ENCODE data around the gene PIK3R3.

PIK3R3 gene

GRCh38 chr1:46043458-46044017 lies 88.9 kb downstream of the PIK3R3 start:
- no peak overlapping the region for H2AFZ ChIP-seq (ENCODE audit: low read length)
- H3K4me2 ChIP-seq (ENCODE audit: low read depth, low read length, poor library complexity, severe bottlenecking), result no peak overlapping the region
- peaks cover 93% of the 10 kb centered on the region for H3K36me3 ChIP-seq (ENCODE audit: insufficient read depth, low read length)
- no peak overlapping the region for H3K4me3 ChIP-seq (ENCODE audit: low read length, poor library complexity, severe bottlenecking)
- H3K27me3 ChIP-seq (ENCODE audit: insufficient read depth, low read length, poor library complexity, severe bottlenecking), result no peaks in the 10 kb centered on the region
- no peaks in the 10 kb centered on the region for H3K9me3 ChIP-seq (ENCODE audit: insufficient read depth, low read depth, low read length)
- H3K4me1 ChIP-seq (ENCODE audit: insufficient read depth, low read length, poor library complexity, severe bottlenecking), result peaks cover 9% of the 10 kb centered on the region
- no peaks in the 10 kb centered on the region for H3K79me2 ChIP-seq (ENCODE audit: insufficient read depth, low read length)
- H4K20me1 ChIP-seq (ENCODE audit: insufficient read depth, low read length, poor library complexity, severe bottlenecking), result peaks cover 5% of the 10 kb centered on the region
- no peaks in the 10 kb centered on the region for H3F3A ChIP-seq (ENCODE audit: low read depth)
- H3K9ac ChIP-seq (ENCODE audit: low read depth, low read length, poor library complexity, severe bottlenecking), result no peak overlapping the region
- TF ChIP-seq CTCF (conservative IDR thresholded peaks at IDR 0.05; ENCODE audit: low read length) (no peak), EZH2phosphoT487 (IDR thresholded peaks at IDR 0.05; ENCODE audit: borderline replicate concordance) (no peak)
- no peaks in the 10 kb centered on the region for H3K9me2 ChIP-seq (replicated peaks; ENCODE audit: low read depth, low read length)

- no peak for TF ChIP-seq EZH2phosphoT487 (IDR thresholded peaks at IDR 0.05; ENCODE audit: borderline replicate concordance)
- TF ChIP-seq CTCF (conservative IDR thresholded peaks at IDR 0.05; ENCODE audit: low read length), result no peak
- Histone ChIP-seq H3K9me3 (ENCODE audit: insufficient read depth, low read depth, low read length) (no peaks in the 10 kb centered on the region), H3F3A (ENCODE audit: low read depth) (no peaks in the 10 kb centered on the region), H3K9ac (ENCODE audit: low read depth, low read length, poor library complexity, severe bottlenecking) (no peak overlapping the region), H2AFZ (ENCODE audit: low read length) (no peak overlapping the region), H3K4me3 (ENCODE audit: low read length, poor library complexity, severe bottlenecking) (no peak overlapping the region), H3K36me3 (ENCODE audit: insufficient read depth, low read length) (peaks cover 90% of the 10 kb centered on the region), H3K4me1 (ENCODE audit: insufficient read depth, low read length, poor library complexity, severe bottlenecking) (peaks cover 9% of the 10 kb centered on the region), H3K9me2 (replicated peaks; ENCODE audit: low read depth, low read length) (no peaks in the 10 kb centered on the region), H3K27me3 (ENCODE audit: insufficient read depth, low read length, poor library complexity, severe bottlenecking) (no peaks in the 10 kb centered on the region), H4K20me1 (ENCODE audit: insufficient read depth, low read length, poor library complexity, severe bottlenecking) (peaks cover 5% of the 10 kb centered on the region), H3K79me2 (ENCODE audit: insufficient read depth, low read length) (no peaks in the 10 kb centered on the region), H3K4me2 (ENCODE audit: low read depth, low read length, poor library complexity, severe bottlenecking) (no peak overlapping the region)
These were observed 90.5 kb downstream of the PIK3R3 start for GRCh38 chr1:46041974-46042373.

GRCh38 chr1:46041551-46041950 lies 90.9 kb downstream of the PIK3R3 start:
- TF ChIP-seq EZH2phosphoT487 (IDR thresholded peaks at IDR 0.05; ENCODE audit: borderline replicate concordance) (no peak), CTCF (conservative IDR thresholded peaks at IDR 0.05; ENCODE audit: low read length) (no peak)

More at GRCh38 chr1:46041551-46041950, 90.9 kb downstream of the PIK3R3 start:
- Histone ChIP-seq H4K20me1 (ENCODE audit: insufficient read depth, low read length, poor library complexity, severe bottlenecking) (peaks cover 5% of the 10 kb centered on the region), H3K9me2 (replicated peaks; ENCODE audit: low read depth, low read length) (no peaks in the 10 kb centered on the region), H3K79me2 (ENCODE audit: insufficient read depth, low read length) (no peaks in the 10 kb centered on the region), H3K4me3 (ENCODE audit: low read length, poor library complexity, severe bottlenecking) (no peak overlapping the region), H3K36me3 (ENCODE audit: insufficient read depth, low read length) (peaks cover 86% of the 10 kb centered on the region), H3K27me3 (ENCODE audit: insufficient read depth, low read length, poor library complexity, severe bottlenecking) (no peaks in the 10 kb centered on the region), H3K4me1 (ENCODE audit: insufficient read depth, low read length, poor library complexity, severe bottlenecking) (peaks cover 9% of the 10 kb centered on the region), H3K4me2 (ENCODE audit: low read depth, low read length, poor library complexity, severe bottlenecking) (no peak overlapping the region), H3K9ac (ENCODE audit: low read depth, low read length, poor library complexity, severe bottlenecking) (no peak overlapping the region), H2AFZ (ENCODE audit: low read length) (no peak overlapping the region), H3K9me3 (ENCODE audit: insufficient read depth, low read depth, low read length) (no peaks in the 10 kb centered on the region), H3F3A (ENCODE audit: low read depth) (no peaks in the 10 kb centered on the region)

All from Loucy (cell line).